Neuronal stem cell (in vitro differentiated cells): ENCODE data around the gene DTNBP1.

ENCODE experiments used
- DNase-seq: peaks from one replicate; pipeline ENCODE4 v3.0.0-alpha.2; 2013; ENCODE audit warnings: low spot score
- H2AFZ ChIP-seq: one replicate; pipeline ENCODE4 v1.6.1; 2013; ENCODE audit warnings: mild to moderate bottlenecking, low read length, inconsistent platforms
- H2AK5ac ChIP-seq: 2 replicates; pipeline ENCODE4 v1.6.1; 2013; ENCODE audit warnings: low read depth, mild to moderate bottlenecking, inconsistent platforms, low read length, moderate library complexity, mixed read lengths
- H2BK120ac ChIP-seq: 2 replicates; pipeline ENCODE4 v1.6.1; 2013; ENCODE audit warnings: low read depth, mild to moderate bottlenecking, inconsistent platforms, low read length, moderate library complexity, mixed read lengths
- H2BK12ac ChIP-seq: one replicate; pipeline ENCODE4 v1.6.1; 2013; ENCODE audit warnings: low read length, inconsistent platforms
- H2BK15ac ChIP-seq: 2 replicates; pipeline ENCODE4 v1.6.1; 2013; ENCODE audit warnings: mild to moderate bottlenecking, low read length, inconsistent platforms, mixed read lengths
- H2BK5ac ChIP-seq: one replicate; pipeline ENCODE4 v1.6.1; 2013; ENCODE audit warnings: inconsistent platforms, mild to moderate bottlenecking, low read length, moderate library complexity
- H3K14ac ChIP-seq: one replicate; pipeline ENCODE4 v1.6.1; 2013; ENCODE audit warnings: low read length, inconsistent platforms
- H3K18ac ChIP-seq: 2 replicates; pipeline ENCODE4 v1.6.1; 2013; ENCODE audit warnings: low read length, inconsistent platforms
- H3K23ac ChIP-seq: 2 replicates; pipeline ENCODE4 v1.6.1; 2013; ENCODE audit warnings: low read depth, mild to moderate bottlenecking, mixed read lengths, low read length, inconsistent platforms; ENCODE audit not compliant: poor library complexity
- H3K27ac ChIP-seq: replicated peaks from 3 replicates; pipeline ENCODE4 v1.5.1; 2013; ENCODE audit warnings: low read length, inconsistent platforms
- H3K27me3 ChIP-seq, 3 experiments: 2 replicates each; pipeline ENCODE4 v1.6.1; 2013; ENCODE audit warnings: low read length in 3 of 3, mild to moderate bottlenecking in 2 of 3, inconsistent platforms in 1 of 3, low read depth in 1 of 3, mixed read lengths in 1 of 3, moderate library complexity in 1 of 3; ENCODE audit not compliant: control insufficient read depth in 3 of 3, insufficient read depth in 3 of 3
- H3K36me3 ChIP-seq, 2 donors: replicated peaks in 1 of 2; 2 replicates each; pipeline ENCODE4 v1.6.1; 2013; ENCODE audit warnings: low read length in 2 of 2; ENCODE audit not compliant: control insufficient read depth in 2 of 2, insufficient read depth in 2 of 2
- H3K4ac ChIP-seq: 2 replicates; pipeline ENCODE4 v1.6.1; 2013; ENCODE audit warnings: inconsistent platforms, mild to moderate bottlenecking, low read length, moderate library complexity
- H3K4me1 ChIP-seq, 2 donors: 1 replicate in 1 of 2; 2 replicates in 1 of 2; pipeline ENCODE4 v1.6.1; 2013; ENCODE audit warnings: low read length in 2 of 2, low read depth in 1 of 2; ENCODE audit not compliant: control insufficient read depth in 2 of 2, insufficient read depth in 1 of 2
- H3K4me2 ChIP-seq: one replicate; pipeline ENCODE4 v1.6.1; 2013; ENCODE audit warnings: mild to moderate bottlenecking, low read length, inconsistent platforms; ENCODE audit not compliant: insufficient read depth, poor library complexity, severe bottlenecking
- H3K4me3 ChIP-seq, 2 donors: 2 replicates each; pipeline ENCODE4 v1.5.1; 2013; ENCODE audit warnings: low read length in 2 of 2, mild to moderate bottlenecking in 2 of 2, inconsistent platforms in 1 of 2, moderate library complexity in 1 of 2
- H3K79me1 ChIP-seq: one replicate; pipeline ENCODE4 v1.6.1; 2013; ENCODE audit warnings: low read depth, mild to moderate bottlenecking, inconsistent platforms, low read length, moderate library complexity
- H3K9ac ChIP-seq: one replicate; pipeline ENCODE4 v1.6.1; 2013; ENCODE audit warnings: mild to moderate bottlenecking, low read depth, low read length, inconsistent platforms; ENCODE audit not compliant: poor library complexity
- H3K9me3 ChIP-seq, 2 donors: replicated peaks in 1 of 2; 2 replicates each; pipeline versions ENCODE3 to v1.6.1; 2013; ENCODE audit warnings: low read length in 2 of 2, mild to moderate bottlenecking in 2 of 2, inconsistent platforms in 1 of 2, low read depth in 1 of 2, mixed read lengths in 1 of 2, moderate library complexity in 1 of 2; ENCODE audit not compliant: control insufficient read depth in 2 of 2, insufficient read depth in 1 of 2
- H4K8ac ChIP-seq: one replicate; pipeline ENCODE4 v1.6.1; 2013; ENCODE audit warnings: low read depth, mild to moderate bottlenecking, inconsistent platforms, low read length, moderate library complexity
- H4K91ac ChIP-seq: one replicate; pipeline ENCODE4 v1.6.1; 2013; ENCODE audit warnings: low read length, low read depth, mild to moderate bottlenecking, inconsistent platforms; ENCODE audit not compliant: poor library complexity
- WGBS, 2 donors: extraction: QIAGEN DNeasy Blood & Tissue Kit; methylation state at CpG; one replicate each; pipeline ENCODE4 v1.1.7; 2013; ENCODE audit warnings: missing lambda C conversion rate in 2 of 2, mixed read lengths in 1 of 2; ENCODE audit not compliant: insufficient read length in 2 of 2, insufficient replicate concordance in 1 of 2; ENCODE audit errors: extremely low coverage in 2 of 2; 5-methylcytosine and 5-hydroxymethylcytosine counted together

DTNBP1 gene

GRCh38 chr6:15524861-15525401, 137.9 kb downstream of the DTNBP1 start:
- peaks cover 29 to 61% of the 10 kb centered on the region in 2 donors for H3K36me3 ChIP-seq
- no peaks in the 10 kb centered on the region for H3K27me3 ChIP-seq
- no peak overlapping the region for H3K4ac ChIP-seq
- H2BK120ac ChIP-seq, result no peak overlapping the region
- no peak overlapping the region for H3K4me2 ChIP-seq
- no peak overlapping the region for H3K9ac ChIP-seq
- no peak for DNase-seq
- H3K4me3 ChIP-seq, result no peak overlapping the region
- H2AK5ac ChIP-seq, result no peak overlapping the region
- no peaks in the 10 kb centered on the region for H3K79me1 ChIP-seq
- H3K14ac ChIP-seq, result no peak overlapping the region
- H3K18ac ChIP-seq, result no peak overlapping the region
- WGBS, 2 donors, result no CpG with 5 or more reads among the region's 14 CpGs
- H4K8ac ChIP-seq, result no peak overlapping the region
- no peak overlapping the region for H3K27ac ChIP-seq
- peaks cover 19 to 35% of the 10 kb centered on the region in 2 donors for H3K9me3 ChIP-seq
- no peak overlapping the region for H2BK5ac ChIP-seq
- no peak overlapping the region for H2BK15ac ChIP-seq
- no peaks in the 10 kb centered on the region for H3K4me1 ChIP-seq
- no peak overlapping the region for H2AFZ ChIP-seq
- no peak overlapping the region for H4K91ac ChIP-seq
- no peak overlapping the region for H3K23ac ChIP-seq
- no peak overlapping the region for H2BK12ac ChIP-seq

GRCh38 chr6:15523679-15524630, 138.9 kb downstream of the DTNBP1 start:
- Histone ChIP-seq H3K14ac (no peak overlapping the region), H2BK12ac (no peak overlapping the region), H3K4ac (no peak overlapping the region), H4K8ac (no peak overlapping the region), H3K18ac (no peak overlapping the region), H2BK15ac (no peak overlapping the region), H3K4me3 (no peak overlapping the region), H3K36me3 (peaks cover 36 to 71% of the 10 kb centered on the region in 2 donors), H3K79me1 (no peaks in the 10 kb centered on the region), H3K4me2 (no peak overlapping the region), H3K9ac (no peak overlapping the region), H3K27ac (no peak overlapping the region), H3K9me3 (peaks cover 19 to 35% of the 10 kb centered on the region in 2 donors), H3K4me1 (no peaks in the 10 kb centered on the region), H2BK5ac (no peak overlapping the region), H2BK120ac (no peak overlapping the region), H2AFZ (no peak overlapping the region), H3K27me3 (no peaks in the 10 kb centered on the region), H2AK5ac (no peak overlapping the region), H3K23ac (no peak overlapping the region), H4K91ac (no peak overlapping the region)
- no peak for DNase-seq
- WGBS, 2 donors, result no CpG with 5 or more reads among the region's 23 CpGs

- Histone ChIP-seq H3K4ac (no peak overlapping the region), H2AK5ac (no peak overlapping the region), H3K9me3 (peaks cover 17 to 29% of the 10 kb centered on the region in 2 donors), H2BK15ac (no peak overlapping the region), H3K27ac (no peak overlapping the region), H3K14ac (no peak overlapping the region), H4K8ac (no peak overlapping the region), H3K27me3 (no peaks in the 10 kb centered on the region), H2BK120ac (no peak overlapping the region), H3K79me1 (no peaks in the 10 kb centered on the region), H3K23ac (no peak overlapping the region), H3K4me3 (no peak overlapping the region), H2BK5ac (no peak overlapping the region), H3K9ac (no peak overlapping the region), H2AFZ (no peak overlapping the region), H3K36me3 (peaks cover 40 to 78% of the 10 kb centered on the region in 2 donors), H2BK12ac (no peak overlapping the region), H3K4me1 (no peaks in the 10 kb centered on the region), H4K91ac (no peak overlapping the region), H3K4me2 (no peak overlapping the region), H3K18ac (no peak overlapping the region)
- DNase-seq, result no peak
- WGBS, 2 donors, result no CpG with 5 or more reads among the region's 16 CpGs
Measured at GRCh38 chr6:15522856-15523529, 139.8 kb downstream of the DTNBP1 start.

GRCh38 chr6:15522427-15522826, 140.4 kb downstream of the DTNBP1 start:
- Histone ChIP-seq H2AFZ (no peak overlapping the region), H3K9ac (no peak overlapping the region), H3K27ac (no peak overlapping the region), H2BK15ac (no peak overlapping the region), H3K18ac (no peak overlapping the region), H2BK5ac (no peak overlapping the region), H3K79me1 (no peaks in the 10 kb centered on the region), H4K91ac (no peak overlapping the region), H3K36me3 (peaks cover 43 to 83% of the 10 kb centered on the region in 2 donors), H3K14ac (no peak overlapping the region), H4K8ac (no peak overlapping the region), H3K4me1 (no peaks in the 10 kb centered on the region), H3K27me3 (no peaks in the 10 kb centered on the region), H2BK120ac (no peak overlapping the region), H3K23ac (no peak overlapping the region), H2BK12ac (no peak overlapping the region), H3K4ac (no peak overlapping the region), H3K4me3 (no peak overlapping the region), H3K4me2 (no peak overlapping the region), H2AK5ac (no peak overlapping the region), H3K9me3 (peaks cover 14 to 29% of the 10 kb centered on the region in 2 donors)
- no CpG with 5 or more reads among the region's 6 CpGs for WGBS, 2 donors
- no peak for DNase-seq
